Activated CD8-positive, alpha-beta T cell treated with anti-CD3 and anti-CD28 coated beads for 36 hours (primary cell): ENCODE results near the gene INTS1. TPM values are rescaled to one million over a fixed set of nuclear protein-coding genes. Genes with fewer than 3 reads are reported as not detected.

Experiments
- ATAC-seq: fragments of 200-7000 bp; cut with Tn5 transposase; one replicate; pipeline ENCODE4 v1.10.0; 2021; ENCODE audit warnings: mild to moderate bottlenecking, moderate library complexity
- CTCF ChIA-PET: fragments of 350-600 bp; sonication (Branson Sonifier 250); formaldehyde crosslinking; loops from one replicate; lab custom pipeline; 2021; ENCODE audit warnings: antibody characterized with exemption; lab: Charles Lee
- POLR2A ChIA-PET: fragments of 350-600 bp; sonication (Branson Sonifier 250); formaldehyde crosslinking; loops from one replicate; lab custom pipeline; 2021; ENCODE audit warnings: antibody characterized with exemption; lab: Charles Lee
- DNase-seq: peaks from one replicate; pipeline ENCODE4 v3.0.0-alpha.2; 2020
- H3K27ac Mint-ChIP-seq: one replicate; pipeline ENCODE4 v1.8.0; 2021; ENCODE audit warnings: mild to moderate bottlenecking, mixed read lengths
- H3K27me3 Mint-ChIP-seq: one replicate; pipeline ENCODE4 v1.8.0; 2021; ENCODE audit warnings: mixed read lengths
- H3K36me3 Mint-ChIP-seq: one replicate; pipeline ENCODE4 v1.8.0; 2021; ENCODE audit warnings: low read depth, mixed read lengths
- H3K4me1 Mint-ChIP-seq: one replicate; pipeline ENCODE4 v1.8.0; 2021; ENCODE audit warnings: low read depth, mixed read lengths
- H3K4me3 Mint-ChIP-seq: one replicate; pipeline ENCODE4 v1.8.0; 2021; ENCODE audit warnings: mild to moderate bottlenecking, moderate library complexity, mixed read lengths
- H3K9me3 Mint-ChIP-seq: one replicate; pipeline ENCODE4 v1.8.0; 2021; ENCODE audit warnings: mixed read lengths
- intact Hi-C: fragments of 100-400 bp; cut with micrococcal nuclease; formaldehyde crosslinking; loops from one replicate; pipeline ENCODE4 v1.10.0; 2022
- total RNA-seq, 2 experiments: library from RNA; stranded (reverse); gene quantifications; one replicate each; pipeline ENCODE4 v1.2.3, GENCODE V29; 2021
- TF ChIP-seq, protein P1 (sequence below): fragments of 200-600 bp; IDR thresholded peaks from one replicate; pipeline ENCODE4 v1.8.0; 2022; ENCODE audit warnings: antibody characterized with exemption, mild to moderate bottlenecking

The INTS1 gene
- total RNA-seq, 2 experiments from 2014 or later = 100 to 103 TPM

DNA sequence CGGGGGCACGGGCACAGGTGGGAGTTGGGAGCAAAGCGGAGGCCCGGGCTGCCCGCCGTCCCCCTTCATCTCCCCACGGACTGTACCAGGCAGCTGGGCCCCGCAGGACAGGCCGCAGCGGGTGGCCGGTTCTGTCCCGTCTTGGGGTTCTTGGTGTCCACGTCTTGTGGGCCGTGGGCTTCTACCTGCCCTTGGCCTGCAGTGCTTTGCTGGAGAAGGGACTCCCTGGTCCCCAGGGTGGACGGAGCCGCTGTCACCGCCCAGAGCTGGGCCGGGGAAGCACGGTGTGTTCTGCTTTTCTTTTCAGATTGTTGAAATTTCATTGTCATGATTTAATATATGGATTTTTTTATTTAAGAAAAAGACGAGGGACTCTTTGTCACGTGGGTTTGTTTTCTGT, 38.1 kb upstream of the INTS1 start:
- POLR2A ChIA-PET = interaction anchor here (1.0 kb wide), 1 partner anchor 37 kb away, joined by 3 read pairs; no protein-coding TSS in a partner anchor
- H3K27ac Mint-ChIP-seq = no peak overlapping the region
- no peaks in the 10 kb centered on the region for H3K9me3 Mint-ChIP-seq
- H3K27me3 Mint-ChIP-seq = no peaks in the 10 kb centered on the region
- no peak overlapping the region for H3K4me3 Mint-ChIP-seq
- intact Hi-C loops = no loop called here
- DNase-seq = no peak
- TF ChIP-seq, protein P1, sequence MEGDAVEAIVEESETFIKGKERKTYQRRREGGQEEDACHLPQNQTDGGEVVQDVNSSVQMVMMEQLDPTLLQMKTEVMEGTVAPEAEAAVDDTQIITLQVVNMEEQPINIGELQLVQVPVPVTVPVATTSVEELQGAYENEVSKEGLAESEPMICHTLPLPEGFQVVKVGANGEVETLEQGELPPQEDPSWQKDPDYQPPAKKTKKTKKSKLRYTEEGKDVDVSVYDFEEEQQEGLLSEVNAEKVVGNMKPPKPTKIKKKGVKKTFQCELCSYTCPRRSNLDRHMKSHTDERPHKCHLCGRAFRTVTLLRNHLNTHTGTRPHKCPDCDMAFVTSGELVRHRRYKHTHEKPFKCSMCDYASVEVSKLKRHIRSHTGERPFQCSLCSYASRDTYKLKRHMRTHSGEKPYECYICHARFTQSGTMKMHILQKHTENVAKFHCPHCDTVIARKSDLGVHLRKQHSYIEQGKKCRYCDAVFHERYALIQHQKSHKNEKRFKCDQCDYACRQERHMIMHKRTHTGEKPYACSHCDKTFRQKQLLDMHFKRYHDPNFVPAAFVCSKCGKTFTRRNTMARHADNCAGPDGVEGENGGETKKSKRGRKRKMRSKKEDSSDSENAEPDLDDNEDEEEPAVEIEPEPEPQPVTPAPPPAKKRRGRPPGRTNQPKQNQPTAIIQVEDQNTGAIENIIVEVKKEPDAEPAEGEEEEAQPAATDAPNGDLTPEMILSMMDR = no peak
- no peak for ATAC-seq
- CTCF ChIA-PET = no interaction called here
- peaks cover 2% of the 10 kb centered on the region for H3K4me1 Mint-ChIP-seq
- peaks cover 8% of the 10 kb centered on the region for H3K36me3 Mint-ChIP-seq

DNA sequence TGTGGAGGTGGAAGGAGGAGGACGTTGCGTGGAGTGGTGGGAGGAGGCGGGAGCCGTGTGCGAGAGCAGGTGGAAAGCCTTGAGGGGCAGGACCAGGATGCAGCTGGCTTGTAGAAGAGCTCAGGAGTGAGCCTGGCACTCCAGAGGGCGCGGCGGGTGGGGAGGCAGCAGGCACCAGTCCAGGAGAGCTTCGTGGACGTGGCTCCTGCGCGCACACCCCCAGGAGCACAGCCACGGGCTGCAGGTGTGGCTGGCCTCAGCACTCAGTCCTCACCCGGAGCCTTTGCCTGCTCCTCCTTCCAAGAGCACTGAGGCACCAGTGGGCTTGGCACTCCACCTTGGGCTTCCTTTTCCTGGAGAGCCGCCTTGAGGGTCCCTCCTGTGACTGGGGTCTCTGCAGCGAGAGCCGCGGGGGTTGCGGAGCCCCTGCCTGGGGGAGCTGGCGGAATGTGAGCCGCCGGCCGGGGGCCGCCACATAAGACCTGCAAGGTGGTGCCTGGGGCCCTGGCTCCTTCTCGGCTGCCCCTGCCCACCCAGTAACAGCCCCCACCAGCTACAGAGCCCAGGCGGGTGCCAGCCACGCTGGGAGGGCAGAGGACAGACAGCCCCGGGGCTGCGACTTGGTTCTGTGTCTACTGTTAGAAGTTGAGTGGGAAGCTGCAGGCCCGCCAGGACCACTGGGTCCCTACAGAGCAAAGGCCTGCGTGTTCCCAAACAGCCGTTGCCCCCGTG, 37.4 kb upstream of the INTS1 start:
- no peak overlapping the region for H3K4me3 Mint-ChIP-seq
- CTCF ChIA-PET = no interaction called here
- no peak overlapping the region for H3K27ac Mint-ChIP-seq
- TF ChIP-seq, protein P1 = no peak
- H3K27me3 Mint-ChIP-seq = no peaks in the 10 kb centered on the region
- peaks cover 8% of the 10 kb centered on the region for H3K36me3 Mint-ChIP-seq
- peaks cover 3% of the 10 kb centered on the region for H3K4me1 Mint-ChIP-seq
- ATAC-seq = no peak
- intact Hi-C loops = no loop called here
- POLR2A ChIA-PET = no interaction called here
- no peak for DNase-seq
- no peaks in the 10 kb centered on the region for H3K9me3 Mint-ChIP-seq

DNA sequence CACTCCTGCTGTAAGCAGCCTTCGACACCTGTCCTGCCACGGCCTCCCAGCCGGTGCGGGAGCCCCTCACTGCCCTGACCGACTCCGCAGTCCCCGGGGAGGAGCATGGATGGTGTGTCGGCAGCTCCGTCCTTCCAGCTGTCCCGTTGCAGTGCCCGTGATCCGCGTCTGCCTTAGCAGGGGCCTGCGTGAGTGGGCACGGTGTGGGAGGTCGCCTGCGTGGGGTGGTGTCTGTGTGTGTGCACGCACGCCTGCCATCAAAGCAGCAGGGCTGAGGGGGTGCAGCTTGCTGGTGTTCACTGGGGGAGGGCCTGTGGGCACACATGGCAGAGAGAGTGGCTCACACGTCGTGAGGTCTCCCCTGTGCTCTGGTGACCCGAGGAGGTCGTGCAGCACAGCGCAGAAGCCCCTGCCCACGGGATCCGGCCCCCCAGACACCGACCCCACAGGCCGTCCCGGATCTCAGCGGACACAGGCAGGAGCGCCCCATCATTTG, 36.6 kb upstream of the INTS1 start:
- no peak overlapping the region for H3K27ac Mint-ChIP-seq
- no peaks in the 10 kb centered on the region for H3K9me3 Mint-ChIP-seq
- ATAC-seq (no peak), DNase-seq (no peak)
- intact Hi-C loops = no loop called here
- TF ChIP-seq, protein P1 = no peak
- POLR2A ChIA-PET = no interaction called here
- CTCF ChIA-PET = no interaction called here
- H3K36me3 Mint-ChIP-seq = peaks cover 11% of the 10 kb centered on the region
- no peak overlapping the region for H3K4me3 Mint-ChIP-seq
- no peaks in the 10 kb centered on the region for H3K27me3 Mint-ChIP-seq
- H3K4me1 Mint-ChIP-seq = peaks cover 5% of the 10 kb centered on the region

DNA sequence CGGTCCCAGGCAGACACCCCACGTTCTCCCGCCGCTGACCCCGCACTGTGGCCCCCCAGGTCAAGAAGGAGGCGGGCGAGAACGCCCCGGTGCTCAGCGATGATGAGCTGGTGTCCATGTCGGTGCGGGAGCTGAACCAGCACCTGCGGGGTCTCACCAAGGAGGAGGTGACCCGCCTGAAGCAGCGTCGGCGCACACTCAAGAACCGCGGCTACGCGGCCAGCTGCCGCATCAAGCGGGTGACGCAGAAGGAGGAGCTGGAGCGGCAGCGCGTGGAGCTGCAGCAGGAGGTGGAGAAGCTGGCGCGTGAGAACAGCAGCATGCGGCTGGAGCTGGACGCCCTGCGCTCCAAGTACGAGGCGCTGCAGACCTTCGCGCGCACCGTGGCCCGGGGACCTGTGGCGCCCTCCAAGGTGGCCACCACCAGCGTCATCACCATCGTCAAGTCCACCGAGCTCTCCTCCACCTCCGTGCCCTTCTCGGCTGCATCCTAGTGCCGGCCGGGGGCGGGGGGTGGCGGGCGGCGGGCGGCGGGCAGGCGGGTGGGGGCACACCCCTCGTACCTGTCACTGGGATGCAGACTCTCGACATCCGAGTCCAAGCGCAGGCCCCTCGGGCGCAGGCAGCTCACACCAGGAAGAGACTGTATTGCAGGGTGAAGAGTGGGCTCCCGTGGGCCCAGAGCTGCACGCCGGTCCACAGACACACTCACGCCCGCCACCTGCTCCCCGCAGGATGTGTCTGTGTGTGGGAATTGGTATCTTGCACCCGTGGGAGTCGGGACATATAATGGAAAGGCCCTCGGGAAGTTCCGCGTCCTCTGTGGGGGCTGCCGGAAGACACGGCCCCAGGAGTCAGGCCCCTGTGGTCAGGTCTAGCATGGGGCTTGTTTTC, 35.9 kb upstream of the INTS1 start:
- CTCF ChIA-PET = no interaction called here
- no peak for DNase-seq
- Mint-ChIP-seq H3K4me3 (no peak overlapping the region), H3K4me1 (peaks cover 5% of the 10 kb centered on the region), H3K27me3 (no peaks in the 10 kb centered on the region), H3K36me3 (peaks cover 11% of the 10 kb centered on the region), H3K9me3 (no peaks in the 10 kb centered on the region), H3K27ac (no peak overlapping the region)
- no peak for ATAC-seq
- intact Hi-C loops = no loop called here
- TF ChIP-seq, protein P1 = no peak
- POLR2A ChIA-PET = no interaction called here
